Measurements from ENCODE around the gene C22orf42. TPM values are rescaled to one million over a fixed set of nuclear protein-coding genes. Genes with fewer than 3 reads are reported as not detected.

Gene C22orf42
- polyA plus RNA-seq, 3 donors, result 0.28 to 0.65 (median 0.31) TPM

- H3K9ac ChIP-seq (ENCODE audit: insufficient read depth, low read length, poor library complexity, severe bottlenecking), result no peak overlapping the region
- peaks cover 0 to 14% of the 10 kb centered on the region in 2 donors for H3K27me3 ChIP-seq (ENCODE audit: control insufficient read depth in 2 of 2, insufficient read depth in 2 of 2, low read length in 2 of 2)
- 90% methylated on average over 3 of the region's 4 CpGs for WGBS (ENCODE audit: insufficient coverage)
- H3K27me3 Mint-ChIP-seq (ENCODE audit: low read depth in 3 of 3), result peaks cover 15 to 27% (median 26%) of the 10 kb centered on the region in 3 donors
- no peaks in the 10 kb centered on the region for H3K9me3 ChIP-seq (replicated peaks in 1 of 2; ENCODE audit: control insufficient read depth in 1 of 2, insufficient read depth in 1 of 2, low read length in 2 of 2)
- H3K27ac ChIP-seq (ENCODE audit: low read depth in 1 of 2, low read length in 2 of 2), result no peak overlapping the region
- intact Hi-C loops (cut with micrococcal nuclease), result no loop called here
- no peak overlapping the region for H3K4me2 ChIP-seq (replicated peaks; ENCODE audit: extremely low read depth, low read length, poor library complexity, severe bottlenecking)
- peaks cover 0 to 12% (median 2%) of the 10 kb centered on the region in 7 donors for H3K9me3 Mint-ChIP-seq
- H3K36me3 Mint-ChIP-seq, result peaks cover 0 to 4% of the 10 kb centered on the region in 2 donors
- H3K36me3 ChIP-seq (replicated peaks in 1 of 2; ENCODE audit: control insufficient read depth in 1 of 2, insufficient read depth in 2 of 2, low read length in 2 of 2), result no peaks in the 10 kb centered on the region
- peak overlapping the region in 1 of 7 donors; percentile 29 for H3K27ac Mint-ChIP-seq
- no peak for TF ChIP-seq CTCF (IDR thresholded peaks at IDR 0.05)
- no peaks in the 10 kb centered on the region for H4K20me1 ChIP-seq (ENCODE audit: insufficient read depth, low read length)
- H3K4me1 Mint-ChIP-seq, result peaks cover 50% of the 10 kb centered on the region
- H3K4me1 ChIP-seq (ENCODE audit: control insufficient read depth in 1 of 2, insufficient read depth in 2 of 2, low read length in 2 of 2), result peaks cover 32 to 54% of the 10 kb centered on the region in 2 donors
- H3K4me3 Mint-ChIP-seq, result no peak overlapping the region
- no peak overlapping the region for H3K4me3 ChIP-seq (replicated peaks in 1 of 3; ENCODE audit: low read depth in 2 of 3, low read length in 3 of 3)
- H3K79me2 ChIP-seq (ENCODE audit: insufficient read depth, low read length), result no peaks in the 10 kb centered on the region
- DNase-seq, result no peak
- no peak overlapping the region for H2AFZ ChIP-seq (ENCODE audit: insufficient read depth, low read depth, low read length, poor library complexity, severe bottlenecking)
Measured at GRCh38 chr22:32207971-32208480, 48.9 kb upstream of the C22orf42 start.

GRCh38 chr22:32206774-32207758 lies 48.0 kb upstream of the C22orf42 start:
- H3K27ac Mint-ChIP-seq, result peak overlapping the region in 2 of 7 donors; percentile 43 to 77
- H4K20me1 ChIP-seq (ENCODE audit: insufficient read depth, low read length), result no peaks in the 10 kb centered on the region
- H3K27ac ChIP-seq (ENCODE audit: low read depth in 1 of 2, low read length in 2 of 2), result no peak overlapping the region
- intact Hi-C loops (cut with micrococcal nuclease), result no loop called here
- H3K27me3 ChIP-seq (ENCODE audit: control insufficient read depth in 2 of 2, insufficient read depth in 2 of 2, low read length in 2 of 2), result peaks cover 0 to 19% of the 10 kb centered on the region in 2 donors
- no peaks in the 10 kb centered on the region for H3K36me3 ChIP-seq (replicated peaks in 1 of 2; ENCODE audit: control insufficient read depth in 1 of 2, insufficient read depth in 2 of 2, low read length in 2 of 2)
- no peak overlapping the region for H3K9ac ChIP-seq (ENCODE audit: insufficient read depth, low read length, poor library complexity, severe bottlenecking)
- H3K9me3 Mint-ChIP-seq, result peaks cover 0 to 10% (median 2%) of the 10 kb centered on the region in 7 donors
- no peaks in the 10 kb centered on the region for H3K9me3 ChIP-seq (replicated peaks in 1 of 2; ENCODE audit: control insufficient read depth in 1 of 2, insufficient read depth in 1 of 2, low read length in 2 of 2)
- H2AFZ ChIP-seq (ENCODE audit: insufficient read depth, low read depth, low read length, poor library complexity, severe bottlenecking), result peak overlapping the region; percentile 56
- H3K36me3 Mint-ChIP-seq, result peaks cover 0 to 5% of the 10 kb centered on the region in 2 donors
- peaks cover 20 to 36% (median 36%) of the 10 kb centered on the region in 3 donors for H3K27me3 Mint-ChIP-seq (ENCODE audit: low read depth in 3 of 3)
- whole genome bisulfite sequencing (ENCODE audit: insufficient coverage), result 46% methylated on average over 20 of the region's 22 CpGs
- DNase-seq, result peak; percentile 36 to 50 (median 49)
- H3K4me1 Mint-ChIP-seq, result peaks cover 60% of the 10 kb centered on the region
- peak overlapping the region; percentile 46 for H3K4me2 ChIP-seq (replicated peaks; ENCODE audit: extremely low read depth, low read length, poor library complexity, severe bottlenecking)
- H3K4me3 Mint-ChIP-seq, result peak overlapping the region; percentile 52 to 67
- no peaks in the 10 kb centered on the region for H3K79me2 ChIP-seq (ENCODE audit: insufficient read depth, low read length)
- H3K4me3 ChIP-seq (replicated peaks in 1 of 3; ENCODE audit: low read depth in 2 of 3, low read length in 3 of 3), result peak overlapping the region in 1 of 3 experiments; percentile 19
- peak; percentile 80 for TF ChIP-seq CTCF (IDR thresholded peaks at IDR 0.05)
- H3K4me1 ChIP-seq (ENCODE audit: control insufficient read depth in 1 of 2, insufficient read depth in 2 of 2, low read length in 2 of 2), result peaks cover 37 to 62% of the 10 kb centered on the region in 2 donors
